Ovary (tissue), 9 donors: ENCODE measurements around the gene SLC39A7. TPM values are rescaled to one million over a fixed set of nuclear protein-coding genes. Genes with fewer than 3 reads are reported as not detected.

Source experiments
- DNase-seq, 5 donors: peaks; one replicate each; pipeline ENCODE4 v3.0.0-alpha.2; 2019 to 2020
- H3K27ac ChIP-seq, 2 donors: fragments of 200-600 bp; one replicate each; pipeline versions ENCODE4 v1.5.1 to v1.8.0; 2019 to 2022
- H3K27me3 ChIP-seq: fragments of 200-600 bp; one replicate; pipeline ENCODE4 v1.8.0; 2022
- H3K36me3 ChIP-seq: fragments of 200-600 bp; sonication (generic); one replicate; pipeline ENCODE4 v1.5.1; 2019
- H3K4me1 ChIP-seq: one replicate; pipeline ENCODE4 v1.8.1; 2013; ENCODE audit warnings: mild to moderate bottlenecking, moderate library complexity; ENCODE audit not compliant: insufficient read depth
- H3K4me3 ChIP-seq: fragments of 200-600 bp; sonication (generic); one replicate; pipeline ENCODE4 v1.5.1; 2017
- H3K9me3 ChIP-seq, 2 donors: fragments of 200-600 bp in 1 of 2; sonication (generic) in 1 of 2; one replicate each; pipeline versions ENCODE4 v1.5.1 to v1.8.1; 2013 to 2019; ENCODE audit warnings: mild to moderate bottlenecking in 1 of 2, moderate library complexity in 1 of 2
- CTCF ChIP-seq, 3 donors: fragments of 450-650 bp in 2 of 3; fragments of 200-600 bp in 1 of 3; IDR thresholded peaks; one replicate each; pipeline versions ENCODE4 v1.5.1 to v1.8.0; 2016 to 2022; ENCODE audit warnings: antibody characterized with exemption in 3 of 3, mild to moderate bottlenecking in 1 of 3
- EP300 ChIP-seq: sonication (generic); formaldehyde crosslinking; IDR thresholded peaks from one replicate; pipeline ENCODE4 v1.6.1; 2017; ENCODE audit warnings: antibody characterized with exemption
- POLR2A ChIP-seq: fragments of 450-650 bp; IDR thresholded peaks from one replicate; pipeline ENCODE4 v1.6.1; 2017; ENCODE audit warnings: antibody characterized with exemption, mild to moderate bottlenecking, moderate library complexity
- WGBS, 3 donors: extraction: QIAGEN DNeasy Blood & Tissue Kit in 1 of 3; methylation state at CpG; one replicate each; pipeline versions ENCODE4 v1.1.5 to v1.1.7; 2013 to 2017; 5-methylcytosine and 5-hydroxymethylcytosine counted together
- intact Hi-C, 4 donors: fragments of 100-400 bp; cut with DNase I; formaldehyde crosslinking; loops; one replicate each; pipeline versions ENCODE4 v1.11.0 to v1.15.1; 2022 to 2023
- polyA plus RNA-seq, 2 donors: library from polyadenylated mRNA; stranded (reverse); fragments of 200-250 nt in 1 of 2; fragments of 350-450 nt in 1 of 2; fragmentation: Illumina TruSeq in 1 of 2; extraction: RNeasy Lipid Tissue Mini Kit (QIAGEN cat#74804) in 1 of 2; gene quantifications; one replicate each; pipeline ENCODE4 v1.2.3, GENCODE V29; 2013 to 2014
- total RNA-seq, 7 donors: library from RNA; depleted of rRNA in 2 of 7; stranded (reverse); fragments of >200 nt in 2 of 7; fragmentation: NEBNext Ultra II Directional in 3 of 7; extraction: Animal tissue kit (Norgen Biotek cat#: 25700) in 3 of 7; gene quantifications; one replicate each; pipeline versions ENCODE4 v1.1.0 to v1.2.4, GENCODE V29; 2016 to 2023
- donor health status: DM: no; HTN: no; CAD: no; lungs with moderate emphysema.
- donor health status: DM: no; HTN: no; CAD: no.
- donor health status: Bipolar disorder and iron deficiency.
- donor health status: DM: yes; HTN: yes; CAD: no.
- donor health status: DM: no; HTN: no; CAD: no.
- donor health status: DM: yes; HTN: yes; CAD: no.

Gene SLC39A7
- total and polyA plus RNA-seq, 9 donors = 27.4 to 80.0 (median 61.2) TPM

- Histone ChIP-seq H3K36me3 (no peaks in the 10 kb centered on the region), H3K4me1 (no peaks in the 10 kb centered on the region), H3K4me3 (no peak overlapping the region), H3K27ac (no peak overlapping the region), H3K27me3 (no peaks in the 10 kb centered on the region), H3K9me3 (no peaks in the 10 kb centered on the region)
- TF ChIP-seq EP300 (no peak), POLR2A (no peak)
- WGBS, 3 donors = 91 to 95% (median 94%) methylated on average over 7 of the region's 7 CpGs
- DNase-seq = no peak
- intact Hi-C loops = no loop called here
Measured at GRCh38 chr6:33166811-33167210, 33.9 kb upstream of the SLC39A7 start.

- DNase-seq = no peak
- Histone ChIP-seq H3K36me3 (no peaks in the 10 kb centered on the region), H3K27me3 (no peaks in the 10 kb centered on the region), H3K4me1 (no peaks in the 10 kb centered on the region), H3K4me3 (no peak overlapping the region), H3K27ac (no peak overlapping the region), H3K9me3 (no peaks in the 10 kb centered on the region)
- intact Hi-C loops = no loop called here
- TF ChIP-seq CTCF (IDR thresholded peaks at IDR 0.05) (no peak), POLR2A (no peak), EP300 (no peak)
- 85 to 88% (median 86%) methylated on average over 19 of the region's 19 CpGs for WGBS, 3 donors
Measured at GRCh38 chr6:33167374-33168283, 33.0 kb upstream of the SLC39A7 start.

GRCh38 chr6:33168284-33168601 is 32.4 kb upstream of the SLC39A7 start:
- H3K4me1 ChIP-seq = no peaks in the 10 kb centered on the region
- WGBS, 3 donors = 71 to 82% (median 81%) methylated on average over 6 of the region's 6 CpGs
- no peaks in the 10 kb centered on the region for H3K9me3 ChIP-seq
- no peak overlapping the region for H3K27ac ChIP-seq
- no peaks in the 10 kb centered on the region for H3K27me3 ChIP-seq
- H3K36me3 ChIP-seq = no peaks in the 10 kb centered on the region
- no peak overlapping the region for H3K4me3 ChIP-seq
- TF ChIP-seq POLR2A = no peak
- TF ChIP-seq CTCF (IDR thresholded peaks at IDR 0.05) = no peak
- TF ChIP-seq EP300 = no peak
- intact Hi-C loops = no loop called here
- no peak for DNase-seq

- Histone ChIP-seq H3K4me1 (no peaks in the 10 kb centered on the region), H3K4me3 (no peak overlapping the region), H3K36me3 (no peaks in the 10 kb centered on the region), H3K9me3 (no peaks in the 10 kb centered on the region), H3K27ac (no peak overlapping the region), H3K27me3 (no peaks in the 10 kb centered on the region)
- intact Hi-C loops = no loop called here
- TF ChIP-seq POLR2A (no peak), CTCF (IDR thresholded peaks at IDR 0.05) (no peak), EP300 (no peak)
- WGBS, 3 donors = 65 to 81% (median 79%) methylated on average over 5 of the region's 5 CpGs
- no peak for DNase-seq
Measured at GRCh38 chr6:33168639-33169038, 32.0 kb upstream of the SLC39A7 start.
